Measurements from ENCODE around the gene MAVS.
"Not testable (repeated sequence)": the region's sequence is repeated elsewhere in the genome, so short reads cannot be mapped to it uniquely, and the experiment has no call there.

Gene MAVS

GRCh38 chr20:3888622-3889488, 42.2 kb downstream of the MAVS start, which contains the start of gene PANK2:
PANK2 (plus strand) TSS chr20:3889387.
- peak; percentile 100 for DNase-seq (ENCODE audit: low spot score)

DNA sequence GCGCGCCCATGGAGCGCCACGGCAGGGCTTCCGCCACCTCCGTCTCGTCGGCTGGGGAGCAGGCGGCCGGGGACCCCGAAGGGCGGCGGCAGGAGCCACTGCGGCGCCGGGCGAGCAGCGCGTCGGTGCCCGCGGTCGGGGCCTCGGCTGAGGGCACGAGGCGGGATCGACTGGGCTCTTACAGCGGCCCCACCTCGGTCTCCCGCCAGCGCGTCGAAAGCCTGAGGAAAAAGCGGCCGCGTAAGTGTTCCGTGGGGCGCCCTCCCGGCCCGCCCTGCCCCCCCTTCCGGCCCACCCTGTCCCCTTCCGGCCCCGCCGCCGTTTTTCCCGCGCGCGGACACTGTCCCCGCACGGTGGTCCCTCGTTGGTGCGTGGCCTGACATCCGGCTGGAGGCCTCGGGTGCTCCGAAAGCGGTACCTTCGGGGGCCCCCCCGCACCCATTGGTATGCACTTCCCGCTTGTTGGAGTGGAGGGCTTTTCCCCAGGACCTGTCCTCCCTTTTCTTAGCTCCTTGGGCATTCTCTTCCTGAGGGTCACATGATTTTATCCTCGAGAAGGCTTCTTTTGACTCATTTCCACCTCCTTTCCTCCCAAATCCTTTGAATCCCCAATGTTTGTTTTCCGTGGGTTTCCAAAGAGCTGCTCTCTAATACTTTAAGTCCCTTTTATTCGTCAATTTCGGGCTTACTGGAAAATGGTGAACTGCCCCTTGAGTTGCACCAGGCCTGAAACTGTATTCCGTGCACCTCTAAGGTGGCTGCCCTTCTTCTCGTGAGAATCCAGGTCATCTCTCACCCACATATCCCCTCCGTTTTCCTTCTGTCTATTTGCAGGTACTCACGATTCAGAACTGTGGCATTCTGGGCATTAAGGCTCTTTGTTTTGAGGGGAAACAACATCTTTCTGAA, 43.1 kb downstream of the MAVS start:
- peak; percentile 70 for DNase-seq (ENCODE audit: low spot score)

- DNase-seq (ENCODE audit: low spot score), result no peak
These were observed 43.7 kb downstream of the MAVS start for GRCh38 chr20:3890398-3890751.

GRCh38 chr20:3890999-3891929, 44.6 kb downstream of the MAVS start:
- DNase-seq (ENCODE audit: low spot score), result no peak

DNA sequence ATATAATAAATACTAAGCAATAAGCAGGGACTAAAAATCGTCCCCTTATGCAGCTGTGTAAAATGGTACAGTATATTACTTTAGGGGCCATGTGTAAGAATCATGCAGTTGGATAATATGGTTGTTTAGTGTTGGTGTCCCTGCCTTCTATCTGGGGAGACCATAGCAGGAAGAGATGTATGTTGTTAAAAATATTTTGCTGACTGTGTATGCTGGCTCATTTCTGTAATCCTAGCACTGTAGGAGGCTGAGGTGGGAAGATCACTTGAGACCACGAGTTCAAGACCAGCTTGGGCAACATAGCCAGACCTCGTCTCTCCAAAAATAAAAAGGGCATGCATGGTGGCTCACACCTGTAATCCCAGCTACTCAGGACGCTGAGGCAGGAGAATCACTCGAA, 48.2 kb downstream of the MAVS start:
- no peak for DNase-seq (ENCODE audit: low spot score)

GRCh38 chr20:3896302-3896701, 49.7 kb downstream of the MAVS start:
- no peak for DNase-seq (ENCODE audit: low spot score)

GRCh38 chr20:3896853-3897583, 50.4 kb downstream of the MAVS start:
- DNase-seq (ENCODE audit: low spot score), result no peak

DNA sequence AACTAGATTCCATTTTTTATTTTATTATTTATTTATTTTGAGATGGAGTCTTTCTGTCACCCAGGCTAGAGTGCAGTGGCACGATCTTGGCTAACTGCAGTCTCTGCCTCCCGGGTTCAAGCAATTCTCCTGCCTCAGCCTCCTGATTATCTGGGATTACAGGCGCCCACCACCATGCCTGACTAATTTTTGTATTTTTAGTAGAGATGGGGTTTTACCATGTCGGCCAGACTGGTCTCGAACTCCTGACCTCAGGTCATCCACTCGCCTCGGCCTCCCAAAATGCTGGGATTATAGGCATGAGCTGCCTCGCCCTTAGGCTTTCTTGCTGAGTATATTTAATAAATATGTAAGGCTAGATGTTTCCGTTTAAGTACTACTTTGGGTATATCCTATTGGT, 51.5 kb downstream of the MAVS start:
- not testable (repeated sequence) for DNase-seq (ENCODE audit: low spot score)

- DNase-seq (ENCODE audit: low spot score), result no peak
These were observed 52.0 kb downstream of the MAVS start for GRCh38 chr20:3898639-3899038.

DNA sequence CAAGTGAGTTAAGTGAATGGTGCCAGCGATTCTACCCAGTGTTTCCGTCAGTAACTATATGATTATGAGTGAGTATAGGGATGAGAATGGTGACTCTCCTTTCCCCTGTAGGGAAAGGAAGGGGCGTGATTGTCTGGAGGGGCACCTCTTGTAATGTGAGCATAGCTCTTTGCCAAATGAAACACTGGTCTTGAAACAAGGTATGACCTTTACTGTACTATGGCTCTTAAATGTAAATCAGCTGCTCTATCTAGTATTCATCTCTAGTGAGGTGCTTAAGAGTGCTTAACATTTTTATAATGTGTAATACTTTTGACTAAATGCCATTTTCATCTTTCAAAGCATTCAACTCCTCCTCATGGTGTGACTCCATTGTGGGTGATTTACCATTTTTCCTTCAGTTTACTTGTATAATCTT, 53.6 kb downstream of the MAVS start:
- DNase-seq (ENCODE audit: low spot score), result no peak

GRCh38 chr20:3901028-3901705, 54.5 kb downstream of the MAVS start:
- DNase-seq (ENCODE audit: low spot score), result no peak

DNA sequence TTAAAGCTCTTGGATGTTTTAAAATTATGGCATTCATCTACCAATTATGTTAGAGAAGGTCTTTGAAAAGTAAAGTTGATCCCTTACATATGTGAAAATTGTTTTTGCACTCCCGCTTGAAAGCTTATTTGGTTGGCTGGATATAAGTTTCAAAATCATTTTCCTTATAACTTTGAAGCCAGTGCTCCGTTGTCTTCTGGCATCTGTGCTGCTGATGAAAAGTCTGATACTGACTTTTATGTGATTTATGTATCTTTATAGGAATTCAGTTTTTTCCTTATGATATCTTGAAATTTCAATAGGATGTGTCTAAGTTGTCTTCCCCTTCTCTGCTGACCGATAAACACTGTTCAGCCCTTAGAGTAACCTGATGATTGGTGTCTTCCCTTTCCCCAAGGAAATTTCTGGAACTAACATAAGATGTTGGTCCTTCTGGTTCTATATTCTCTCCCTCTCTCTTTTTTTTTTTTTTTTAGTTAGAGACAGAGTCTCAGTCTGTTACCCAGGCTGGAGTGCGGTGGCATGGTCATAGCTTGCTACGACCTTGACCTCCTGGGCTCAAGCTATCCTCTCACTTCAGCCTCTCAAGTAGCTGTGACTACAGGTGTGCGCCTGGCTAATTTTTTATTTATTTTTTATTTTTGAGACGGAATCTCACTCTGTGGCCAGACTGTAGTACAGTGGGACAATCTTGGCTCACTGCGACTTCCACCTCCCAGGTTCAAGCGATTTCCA, 55.2 kb downstream of the MAVS start:
- no peak for DNase-seq (ENCODE audit: low spot score)

- DNase-seq (ENCODE audit: low spot score), result no peak
These were observed 55.8 kb downstream of the MAVS start for GRCh38 chr20:3902446-3902845.

DNA sequence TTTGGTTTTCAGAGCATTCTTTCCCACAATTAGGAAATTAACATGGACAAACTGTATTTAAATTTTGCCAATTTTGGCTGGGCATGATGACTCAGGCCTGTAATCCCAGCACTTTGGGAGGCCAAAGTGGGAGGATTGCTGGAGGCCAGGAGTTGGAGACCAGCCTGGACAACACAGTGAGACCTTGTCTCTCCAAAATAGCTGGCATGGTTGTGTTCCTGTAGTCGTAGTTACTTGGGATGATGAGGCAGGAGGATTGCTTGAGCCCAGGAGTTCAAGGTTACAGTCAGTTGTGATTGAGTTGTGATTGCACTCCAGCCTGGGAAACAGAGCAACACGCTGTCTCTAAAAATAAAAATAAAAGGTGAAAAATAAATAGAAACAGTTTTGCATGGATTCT, 57.6 kb downstream of the MAVS start:
- DNase-seq (ENCODE audit: low spot score), result no peak

GRCh38 chr20:3904857-3905256, 58.2 kb downstream of the MAVS start:
- no peak for DNase-seq (ENCODE audit: low spot score)

DNA sequence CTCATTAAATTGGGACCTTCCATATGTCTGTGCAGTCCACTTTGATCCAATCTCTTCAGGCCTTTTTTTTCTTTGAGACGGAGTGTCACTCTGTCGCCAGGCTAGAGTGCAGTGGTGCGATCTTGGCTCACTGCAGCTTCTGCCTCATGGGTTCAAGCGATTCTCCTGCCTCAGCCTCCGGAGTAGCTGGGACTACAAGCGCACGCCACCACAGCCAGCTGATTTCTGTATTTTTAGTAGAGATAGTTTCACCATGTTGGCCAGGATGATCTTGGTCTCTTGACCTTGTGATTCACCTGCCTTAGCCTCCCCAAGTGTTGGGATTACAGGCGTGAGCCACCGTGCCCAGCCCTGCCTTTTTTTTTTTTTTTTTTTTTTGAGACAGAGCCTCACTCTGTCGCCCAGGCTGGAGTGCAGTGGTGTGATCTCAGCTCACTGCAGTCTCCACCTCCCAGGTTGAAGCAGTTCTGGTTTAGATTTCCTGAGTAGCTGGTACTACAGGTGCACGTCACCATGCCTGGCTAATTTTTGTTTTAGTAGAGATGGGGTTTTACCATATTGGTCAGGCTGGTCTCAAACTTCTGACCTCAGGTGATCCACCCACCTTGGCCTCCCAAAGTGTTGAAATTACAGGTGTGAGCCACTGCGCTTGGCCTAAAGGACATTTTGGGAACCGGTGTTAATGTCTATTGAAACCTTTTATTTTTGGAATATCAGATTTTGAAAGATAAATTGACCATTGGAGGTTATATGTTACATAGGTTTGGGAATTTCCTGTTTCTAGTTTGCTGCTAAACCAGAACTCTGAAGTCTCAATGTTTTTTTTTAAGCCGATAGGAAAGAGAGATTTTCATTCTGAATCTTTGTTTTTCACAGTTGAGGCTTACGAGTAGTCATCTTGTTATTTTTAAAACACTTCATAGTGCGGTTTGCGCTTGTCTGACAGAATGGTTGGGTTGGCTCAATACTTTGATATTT, 60.4 kb downstream of the MAVS start:
- not testable (repeated sequence) for DNase-seq (ENCODE audit: low spot score)

DNA sequence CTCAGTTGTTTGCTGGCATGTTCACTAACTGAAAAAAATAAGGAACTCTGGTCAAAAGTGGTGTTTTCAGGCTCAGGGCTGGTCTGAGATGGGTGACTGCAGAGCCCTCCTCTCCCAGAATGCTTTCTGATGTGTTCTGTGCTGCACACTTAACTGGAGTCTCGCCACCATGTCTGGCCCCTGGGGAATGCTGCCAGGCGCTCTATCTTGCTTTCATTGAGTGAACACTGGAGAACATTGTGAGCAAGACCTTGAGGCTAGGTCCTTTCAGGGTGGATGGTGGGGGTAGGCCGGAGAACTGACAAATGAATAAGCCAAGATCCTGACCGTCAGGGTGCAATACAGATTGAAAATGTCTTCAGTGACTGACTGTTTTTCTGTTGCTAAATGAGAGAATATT, 62.0 kb downstream of the MAVS start:
- DNase-seq (ENCODE audit: low spot score), result no peak

DNA sequence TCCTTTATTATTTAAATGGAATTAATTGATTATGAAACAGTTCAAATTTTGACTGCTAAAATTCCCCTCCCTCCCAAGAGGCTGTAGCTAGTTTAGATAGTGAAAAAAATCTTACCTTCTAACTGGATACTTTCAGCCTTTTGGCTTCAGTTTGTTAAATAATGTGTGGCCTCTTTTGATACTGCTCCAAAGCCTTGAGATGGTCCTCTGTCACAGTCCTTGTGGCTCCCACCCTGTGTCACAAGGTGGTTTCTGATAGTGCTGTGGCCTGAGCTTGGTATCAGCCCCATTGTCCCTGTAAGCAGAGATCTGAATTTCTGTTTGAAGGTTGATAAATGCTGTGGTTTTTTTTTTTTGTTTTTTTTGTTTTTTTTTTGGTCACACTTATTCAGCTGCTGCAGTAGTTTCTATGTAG, 63.3 kb downstream of the MAVS start:
- DNase-seq (ENCODE audit: low spot score), result no peak

GRCh38 chr20:3910853-3911252, 64.2 kb downstream of the MAVS start:
- no peak for DNase-seq (ENCODE audit: low spot score)
